ENCODE results near the gene SLC44A2.

The SLC44A2 gene

GRCh38 chr19:10648360-10648759, 23.0 kb downstream of the SLC44A2 start (continued):
- TF ChIP-seq ZNF571 (tag by site-specific recombination; IDR thresholded peaks at IDR 0.05) (no peak), ZNF157 (tag by site-specific recombination; IDR thresholded peaks at IDR 0.05) (no peak), ZNF416 (tag by site-specific recombination; IDR thresholded peaks at IDR 0.05) (no peak), ZNF768 (tag by site-specific recombination; IDR thresholded peaks at IDR 0.05) (no peak), ZNF561 (tag by site-specific recombination; IDR thresholded peaks at IDR 0.05; ENCODE audit: borderline replicate concordance) (no peak), ZNF629 (tag by site-specific recombination; IDR thresholded peaks at IDR 0.05) (peak; percentile 76), ZNF341 (tag by site-specific recombination; IDR thresholded peaks at IDR 0.05; ENCODE audit: low read depth) (peak; percentile 77), ZNF548 (tag by site-specific recombination; IDR thresholded peaks at IDR 0.05) (no peak), ZBTB21 (tag by site-specific recombination; IDR thresholded peaks at IDR 0.05) (0 out of 2 replicates have a peak, but pooled peaks have one; percentile 11), TSHZ1 (tag by site-specific recombination; IDR thresholded peaks at IDR 0.05; ENCODE audit: borderline replicate concordance) (peak; percentile 76; the same call in 1 of the 2 replicates), ZNF146 (tag by site-specific recombination; IDR thresholded peaks at IDR 0.05) (no peak), ATF2 (tag by site-specific recombination; IDR thresholded peaks at IDR 0.05; ENCODE audit: low read depth) (peak; percentile 88), KLF7 (tag by site-specific recombination; IDR thresholded peaks at IDR 0.05; ENCODE audit: borderline replicate concordance) (no peak), REPIN1 (tag by site-specific recombination; IDR thresholded peaks at IDR 0.05; ENCODE audit: low read depth) (no peak), ZNF558 (tag by site-specific recombination; IDR thresholded peaks at IDR 0.05) (no peak), ZNF623 (tag by site-specific recombination; IDR thresholded peaks at IDR 0.05) (no peak), ZNF292 (tag by site-specific recombination; IDR thresholded peaks at IDR 0.05; ENCODE audit: borderline replicate concordance, low read depth) (no peak), ZNF423 (tag by site-specific recombination; IDR thresholded peaks at IDR 0.05) (no peak), KLF10 (tag by site-specific recombination; IDR thresholded peaks at IDR 0.05) (no peak), PRDM1 (tag by site-specific recombination; IDR thresholded peaks at IDR 0.05) (peak; percentile 36; the same call in 1 of the 2 replicates), ZBTB20 (tag by site-specific recombination; IDR thresholded peaks at IDR 0.05) (no peak), ZNF473 (tag by site-specific recombination; IDR thresholded peaks at IDR 0.05) (no peak), ZSCAN23 (tag by site-specific recombination; IDR thresholded peaks at IDR 0.05) (no peak), ZNF610 (tag by site-specific recombination; IDR thresholded peaks at IDR 0.05; ENCODE audit: borderline replicate concordance) (no peak), YY2 (tag by site-specific recombination; IDR thresholded peaks at IDR 0.05) (no peak), HOXD13 (CRISPR knock-in tag; IDR thresholded peaks at IDR 0.05; ENCODE audit: borderline replicate concordance) (no peak), ZNF214 (tag by site-specific recombination; IDR thresholded peaks at IDR 0.05; ENCODE audit: borderline replicate concordance) (no peak)
- TF ChIP-seq, protein P1, sequence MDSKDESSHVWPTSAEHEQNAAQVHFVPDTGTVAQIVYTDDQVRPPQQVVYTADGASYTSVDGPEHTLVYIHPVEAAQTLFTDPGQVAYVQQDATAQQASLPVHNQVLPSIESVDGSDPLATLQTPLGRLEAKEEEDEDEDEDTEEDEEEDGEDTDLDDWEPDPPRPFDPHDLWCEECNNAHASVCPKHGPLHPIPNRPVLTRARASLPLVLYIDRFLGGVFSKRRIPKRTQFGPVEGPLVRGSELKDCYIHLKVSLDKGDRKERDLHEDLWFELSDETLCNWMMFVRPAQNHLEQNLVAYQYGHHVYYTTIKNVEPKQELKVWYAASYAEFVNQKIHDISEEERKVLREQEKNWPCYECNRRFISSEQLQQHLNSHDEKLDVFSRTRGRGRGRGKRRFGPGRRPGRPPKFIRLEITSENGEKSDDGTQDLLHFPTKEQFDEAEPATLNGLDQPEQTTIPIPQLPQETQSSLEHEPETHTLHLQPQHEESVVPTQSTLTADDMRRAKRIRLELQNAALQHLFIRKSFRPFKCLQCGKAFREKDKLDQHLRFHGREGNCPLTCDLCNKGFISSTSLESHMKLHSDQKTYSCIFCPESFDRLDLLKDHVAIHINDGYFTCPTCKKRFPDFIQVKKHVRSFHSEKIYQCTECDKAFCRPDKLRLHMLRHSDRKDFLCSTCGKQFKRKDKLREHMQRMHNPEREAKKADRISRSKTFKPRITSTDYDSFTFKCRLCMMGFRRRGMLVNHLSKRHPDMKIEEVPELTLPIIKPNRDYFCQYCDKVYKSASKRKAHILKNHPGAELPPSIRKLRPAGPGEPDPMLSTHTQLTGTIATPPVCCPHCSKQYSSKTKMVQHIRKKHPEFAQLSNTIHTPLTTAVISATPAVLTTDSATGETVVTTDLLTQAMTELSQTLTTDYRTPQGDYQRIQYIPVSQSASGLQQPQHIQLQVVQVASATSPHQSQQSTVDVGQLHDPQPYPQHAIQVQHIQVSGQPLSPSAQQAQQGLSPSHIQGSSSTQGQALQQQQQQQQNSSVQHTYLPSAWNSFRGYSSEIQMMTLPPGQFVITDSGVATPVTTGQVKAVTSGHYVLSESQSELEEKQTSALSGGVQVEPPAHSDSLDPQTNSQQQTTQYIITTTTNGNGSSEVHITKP (tag by site-specific recombination; IDR thresholded peaks at IDR 0.05), result no peak
- TF ChIP-seq, protein P2, sequence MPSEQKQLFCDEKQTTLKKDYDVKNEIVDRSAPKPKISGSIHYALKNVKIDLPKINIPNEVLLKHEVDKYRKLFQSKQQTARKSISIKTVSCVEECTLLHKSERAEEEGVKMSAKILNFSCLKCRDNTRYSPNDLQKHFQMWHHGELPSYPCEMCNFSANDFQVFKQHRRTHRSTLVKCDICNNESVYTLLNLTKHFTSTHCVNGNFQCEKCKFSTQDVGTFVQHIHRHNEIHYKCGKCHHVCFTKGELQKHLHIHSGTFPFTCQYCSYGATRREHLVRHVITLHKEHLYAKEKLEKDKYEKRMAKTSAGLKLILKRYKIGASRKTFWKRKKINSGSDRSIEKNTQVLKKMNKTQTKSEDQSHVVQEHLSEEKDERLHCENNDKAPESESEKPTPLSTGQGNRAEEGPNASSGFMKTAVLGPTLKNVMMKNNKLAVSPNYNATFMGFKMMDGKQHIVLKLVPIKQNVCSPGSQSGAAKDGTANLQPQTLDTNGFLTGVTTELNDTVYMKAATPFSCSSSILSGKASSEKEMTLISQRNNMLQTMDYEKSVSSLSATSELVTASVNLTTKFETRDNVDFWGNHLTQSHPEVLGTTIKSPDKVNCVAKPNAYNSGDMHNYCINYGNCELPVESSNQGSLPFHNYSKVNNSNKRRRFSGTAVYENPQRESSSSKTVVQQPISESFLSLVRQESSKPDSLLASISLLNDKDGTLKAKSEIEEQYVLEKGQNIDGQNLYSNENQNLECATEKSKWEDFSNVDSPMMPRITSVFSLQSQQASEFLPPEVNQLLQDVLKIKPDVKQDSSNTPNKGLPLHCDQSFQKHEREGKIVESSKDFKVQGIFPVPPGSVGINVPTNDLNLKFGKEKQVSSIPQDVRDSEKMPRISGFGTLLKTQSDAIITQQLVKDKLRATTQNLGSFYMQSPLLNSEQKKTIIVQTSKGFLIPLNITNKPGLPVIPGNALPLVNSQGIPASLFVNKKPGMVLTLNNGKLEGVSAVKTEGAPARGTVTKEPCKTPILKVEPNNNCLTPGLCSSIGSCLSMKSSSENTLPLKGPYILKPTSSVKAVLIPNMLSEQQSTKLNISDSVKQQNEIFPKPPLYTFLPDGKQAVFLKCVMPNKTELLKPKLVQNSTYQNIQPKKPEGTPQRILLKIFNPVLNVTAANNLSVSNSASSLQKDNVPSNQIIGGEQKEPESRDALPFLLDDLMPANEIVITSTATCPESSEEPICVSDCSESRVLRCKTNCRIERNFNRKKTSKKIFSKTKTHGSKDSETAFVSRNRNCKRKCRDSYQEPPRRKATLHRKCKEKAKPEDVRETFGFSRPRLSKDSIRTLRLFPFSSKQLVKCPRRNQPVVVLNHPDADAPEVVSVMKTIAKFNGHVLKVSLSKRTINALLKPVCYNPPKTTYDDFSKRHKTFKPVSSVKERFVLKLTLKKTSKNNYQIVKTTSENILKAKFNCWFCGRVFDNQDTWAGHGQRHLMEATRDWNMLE (tag by site-specific recombination; conservative IDR thresholded peaks at IDR 0.05; ENCODE audit: low read depth), result no peak
